Panc1 (cell line): ENCODE measurements around the gene RFX7. TPM values are rescaled to one million over a fixed set of nuclear protein-coding genes. Genes with fewer than 3 reads are reported as not detected.

ENCODE experiments used
- ATAC-seq: fragments of 200-7000 bp; cut with Tn5 transposase; 2 replicates; pipeline ENCODE4 v1.9.1; 2020; ENCODE audit warnings: mild to moderate bottlenecking, moderate library complexity
- BruUV-seq: library from RNA; stranded (reverse); fragments of 400-500 nt; replicated peaks from 2 replicates; lab custom pipeline; 2021; lab: Mats Ljungman, UMichigan
- CTCF ChIA-PET: fragments of 300-600 bp; sonication (Branson Sonifier 250); formaldehyde crosslinking; loops from one replicate; lab custom pipeline; 2022; ENCODE audit warnings: antibody characterized with exemption; lab: Charles Lee
- POLR2A ChIA-PET: fragments of 300-600 bp; sonication (Branson Sonifier 250); formaldehyde crosslinking; loops from one replicate; lab custom pipeline; 2022; ENCODE audit warnings: antibody characterized with exemption; lab: Charles Lee
- DNase-seq: peaks from one replicate; pipeline ENCODE4 v3.0.0-alpha.2; 2010; ENCODE audit warnings: low read depth, low spot score
- H3K27ac ChIP-seq: 2 replicates; pipeline ENCODE4 v1.5.1; 2011; ENCODE audit warnings: mild to moderate bottlenecking, low read length, inconsistent platforms
- H3K27me3 ChIP-seq: fragments of 200-500 bp; sonication (Bioruptor generic); 2 replicates; pipeline ENCODE4 v1.6.0; 2014; ENCODE audit warnings: low read length, inconsistent platforms; ENCODE audit not compliant: control insufficient read depth, insufficient read depth
- H3K36me3 ChIP-seq: fragments of 200-500 bp; sonication (Bioruptor generic); 2 replicates; pipeline ENCODE4 v1.5.1; 2014; ENCODE audit warnings: inconsistent platforms, mild to moderate bottlenecking, low read length, moderate library complexity; ENCODE audit not compliant: control insufficient read depth, insufficient read depth
- H3K4me1 ChIP-seq: 2 replicates; pipeline ENCODE4 v1.5.1; 2011; ENCODE audit warnings: inconsistent platforms, mild to moderate bottlenecking, low read length, moderate library complexity; ENCODE audit not compliant: control insufficient read depth, insufficient read depth
- H3K4me3 ChIP-seq, 2 experiments: 2 replicates each; pipeline ENCODE4 v1.5.1; 2011 to 2012; ENCODE audit warnings: low read depth in 2 of 2, low read length in 2 of 2, mild to moderate bottlenecking in 2 of 2, inconsistent platforms in 1 of 2, moderate library complexity in 1 of 2
- H3K9me3 ChIP-seq: fragments of 200-500 bp; sonication (Bioruptor generic); 2 replicates; pipeline ENCODE4 v1.5.1; 2014; ENCODE audit warnings: low read depth, mild to moderate bottlenecking, inconsistent platforms, low read length, moderate library complexity; ENCODE audit not compliant: control insufficient read depth, insufficient read depth
- POLR2AphosphoS5 ChIP-seq: IDR thresholded peaks from 2 replicates; pipeline ENCODE4 v1.6.1; 2012; ENCODE audit warnings: mild to moderate bottlenecking, low read depth, low read length, moderate library complexity
- SIN3A ChIP-seq: IDR thresholded peaks from 2 replicates; pipeline ENCODE4 v1.6.1; 2012; ENCODE audit warnings: low read depth, mild to moderate bottlenecking, low read length, moderate library complexity, borderline replicate concordance; ENCODE audit not compliant: insufficient read depth
- TCF7L2 ChIP-seq: IDR thresholded peaks from 2 replicates; pipeline ENCODE4 v1.6.1; 2011; ENCODE audit warnings: mild to moderate bottlenecking, low read depth, low read length, inconsistent platforms
- in situ Hi-C: cut with HindIII; loops from 2 replicates; pipeline ENCODE4 v1.10.0; 2016; ENCODE audit warnings: low sequenced_read_pairs, low pct_unique_long_range_greater_than_20kb
- intact Hi-C: fragments of 100-400 bp; cut with micrococcal nuclease; formaldehyde crosslinking; loops from one replicate; pipeline ENCODE4 v1.10.0; 2022; ENCODE audit not compliant: unreplicated experiment
- total RNA-seq: library from RNA; stranded (reverse); gene quantifications from one replicate; pipeline ENCODE4 v1.2.1, GENCODE V29; 2021; ENCODE audit not compliant: unreplicated experiment
- TF ChIP-seq, protein P1 (sequence below), 2 experiments: IDR thresholded peaks; 2 replicates each; pipeline ENCODE4 v1.6.1; 2011 to 2012; ENCODE audit warnings: low read depth in 2 of 2, control low read depth in 1 of 2, low read length in 1 of 2, mild to moderate bottlenecking in 1 of 2, moderate library complexity in 1 of 2; ENCODE audit not compliant: insufficient read depth in 1 of 2
- TF ChIP-seq, protein P2 (sequence below): fragments of 450-650 bp; IDR thresholded peaks from 2 replicates; pipeline ENCODE4 v1.5.1; 2017; ENCODE audit warnings: mild to moderate bottlenecking

RFX7 gene
- total RNA-seq, 1 experiment from 2014 or later, result 24.2 TPM

DNA sequence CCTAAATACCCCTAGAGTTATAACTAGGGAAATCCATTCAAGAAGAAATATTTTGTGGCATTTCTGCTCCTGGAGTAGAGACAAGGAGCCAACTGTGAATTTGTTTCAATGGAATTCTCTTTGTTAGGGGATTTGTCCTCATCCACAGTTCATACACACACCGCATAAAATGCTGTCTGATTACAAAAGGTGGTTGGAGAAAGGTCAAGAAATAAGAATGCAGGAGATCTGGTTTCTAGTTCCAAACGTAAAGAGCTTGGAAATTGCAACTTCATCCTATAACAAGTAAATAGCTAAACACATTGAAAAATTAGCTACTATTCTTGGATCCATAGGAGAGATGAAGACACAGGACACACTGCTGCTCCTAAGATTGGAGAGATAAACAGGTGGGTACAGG is 184.0 kb downstream of the RFX7 start:
- POLR2A ChIA-PET, result no interaction called here
- Histone ChIP-seq H3K27me3 (no peaks in the 10 kb centered on the region), H3K4me3 (no peak overlapping the region), H3K27ac (no peak overlapping the region), H3K36me3 (no peaks in the 10 kb centered on the region), H3K4me1 (no peaks in the 10 kb centered on the region), H3K9me3 (no peaks in the 10 kb centered on the region)
- intact Hi-C loops (no loop called here), in situ Hi-C loops (no loop called here)
- CTCF ChIA-PET, result no interaction called here
- no TSS peak for BruUV-seq
- DNase-seq (no peak), ATAC-seq (no peak)
- TF ChIP-seq, protein P1, sequence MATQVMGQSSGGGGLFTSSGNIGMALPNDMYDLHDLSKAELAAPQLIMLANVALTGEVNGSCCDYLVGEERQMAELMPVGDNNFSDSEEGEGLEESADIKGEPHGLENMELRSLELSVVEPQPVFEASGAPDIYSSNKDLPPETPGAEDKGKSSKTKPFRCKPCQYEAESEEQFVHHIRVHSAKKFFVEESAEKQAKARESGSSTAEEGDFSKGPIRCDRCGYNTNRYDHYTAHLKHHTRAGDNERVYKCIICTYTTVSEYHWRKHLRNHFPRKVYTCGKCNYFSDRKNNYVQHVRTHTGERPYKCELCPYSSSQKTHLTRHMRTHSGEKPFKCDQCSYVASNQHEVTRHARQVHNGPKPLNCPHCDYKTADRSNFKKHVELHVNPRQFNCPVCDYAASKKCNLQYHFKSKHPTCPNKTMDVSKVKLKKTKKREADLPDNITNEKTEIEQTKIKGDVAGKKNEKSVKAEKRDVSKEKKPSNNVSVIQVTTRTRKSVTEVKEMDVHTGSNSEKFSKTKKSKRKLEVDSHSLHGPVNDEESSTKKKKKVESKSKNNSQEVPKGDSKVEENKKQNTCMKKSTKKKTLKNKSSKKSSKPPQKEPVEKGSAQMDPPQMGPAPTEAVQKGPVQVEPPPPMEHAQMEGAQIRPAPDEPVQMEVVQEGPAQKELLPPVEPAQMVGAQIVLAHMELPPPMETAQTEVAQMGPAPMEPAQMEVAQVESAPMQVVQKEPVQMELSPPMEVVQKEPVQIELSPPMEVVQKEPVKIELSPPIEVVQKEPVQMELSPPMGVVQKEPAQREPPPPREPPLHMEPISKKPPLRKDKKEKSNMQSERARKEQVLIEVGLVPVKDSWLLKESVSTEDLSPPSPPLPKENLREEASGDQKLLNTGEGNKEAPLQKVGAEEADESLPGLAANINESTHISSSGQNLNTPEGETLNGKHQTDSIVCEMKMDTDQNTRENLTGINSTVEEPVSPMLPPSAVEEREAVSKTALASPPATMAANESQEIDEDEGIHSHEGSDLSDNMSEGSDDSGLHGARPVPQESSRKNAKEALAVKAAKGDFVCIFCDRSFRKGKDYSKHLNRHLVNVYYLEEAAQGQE (IDR thresholded peaks at IDR 0.05; ENCODE audit: insufficient read depth in 1 of 2, low read depth in 2 of 2, low read length in 1 of 2), result no peak
- no peak for TF ChIP-seq TCF7L2
- TF ChIP-seq, protein P2, sequence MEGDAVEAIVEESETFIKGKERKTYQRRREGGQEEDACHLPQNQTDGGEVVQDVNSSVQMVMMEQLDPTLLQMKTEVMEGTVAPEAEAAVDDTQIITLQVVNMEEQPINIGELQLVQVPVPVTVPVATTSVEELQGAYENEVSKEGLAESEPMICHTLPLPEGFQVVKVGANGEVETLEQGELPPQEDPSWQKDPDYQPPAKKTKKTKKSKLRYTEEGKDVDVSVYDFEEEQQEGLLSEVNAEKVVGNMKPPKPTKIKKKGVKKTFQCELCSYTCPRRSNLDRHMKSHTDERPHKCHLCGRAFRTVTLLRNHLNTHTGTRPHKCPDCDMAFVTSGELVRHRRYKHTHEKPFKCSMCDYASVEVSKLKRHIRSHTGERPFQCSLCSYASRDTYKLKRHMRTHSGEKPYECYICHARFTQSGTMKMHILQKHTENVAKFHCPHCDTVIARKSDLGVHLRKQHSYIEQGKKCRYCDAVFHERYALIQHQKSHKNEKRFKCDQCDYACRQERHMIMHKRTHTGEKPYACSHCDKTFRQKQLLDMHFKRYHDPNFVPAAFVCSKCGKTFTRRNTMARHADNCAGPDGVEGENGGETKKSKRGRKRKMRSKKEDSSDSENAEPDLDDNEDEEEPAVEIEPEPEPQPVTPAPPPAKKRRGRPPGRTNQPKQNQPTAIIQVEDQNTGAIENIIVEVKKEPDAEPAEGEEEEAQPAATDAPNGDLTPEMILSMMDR, result no peak
- TF ChIP-seq SIN3A, result no peak
- TF ChIP-seq POLR2AphosphoS5, result no peak

DNA sequence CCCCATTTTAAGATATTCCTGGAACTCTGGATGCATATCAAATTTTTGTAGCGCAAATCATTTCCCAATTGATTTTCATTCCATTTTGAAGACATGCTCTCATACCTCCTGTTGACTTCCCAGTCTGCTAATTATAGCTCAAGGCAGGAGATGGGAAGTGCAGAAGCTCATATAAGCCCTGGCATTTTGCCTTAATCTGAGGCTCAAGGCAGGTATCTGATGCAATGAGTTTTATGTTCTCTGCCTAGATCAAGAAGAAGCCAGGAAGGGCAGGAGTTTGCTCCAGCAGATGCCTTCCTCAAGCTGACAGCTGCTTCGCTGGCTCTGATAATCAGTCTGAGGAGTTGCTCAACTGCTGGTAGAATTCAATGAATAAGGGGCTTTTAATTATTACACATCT is 184.7 kb downstream of the RFX7 start:
- Histone ChIP-seq H3K27ac (no peak overlapping the region), H3K9me3 (no peaks in the 10 kb centered on the region), H3K36me3 (no peaks in the 10 kb centered on the region), H3K27me3 (no peaks in the 10 kb centered on the region), H3K4me1 (no peaks in the 10 kb centered on the region), H3K4me3 (no peak overlapping the region)
- DNase-seq, result no peak
- no TSS peak for BruUV-seq
- TF ChIP-seq SIN3A (no peak), POLR2AphosphoS5 (no peak), TCF7L2 (no peak)
- TF ChIP-seq, protein P1 (IDR thresholded peaks at IDR 0.05; ENCODE audit: insufficient read depth in 1 of 2, low read depth in 2 of 2, low read length in 1 of 2), result no peak
- TF ChIP-seq, protein P2, result no peak
- intact Hi-C loops, result no loop called here
- in situ Hi-C loops, result no loop called here
- POLR2A ChIA-PET, result no interaction called here
- CTCF ChIA-PET, result no interaction called here
- no peak for ATAC-seq
